ENCODE data around the gene SLC26A6. TPM values are rescaled to one million over a fixed set of nuclear protein-coding genes. Genes with fewer than 3 reads are reported as not detected.

Gene SLC26A6
- total RNA-seq, 1 experiment from 2014 or later = 55.1 TPM

- Histone ChIP-seq H3K79me2 (ENCODE audit: insufficient read depth, low read length) (no peaks in the 10 kb centered on the region), H2AFZ (ENCODE audit: low read depth, low read length, poor library complexity, severe bottlenecking) (no peak overlapping the region), H3K27me3 (ENCODE audit: insufficient read depth, low read length) (no peaks in the 10 kb centered on the region), H3K4me2 (ENCODE audit: low read length) (no peak overlapping the region), H3K36me3 (ENCODE audit: control insufficient read depth in 1 of 2, insufficient read depth in 2 of 2, low read length in 2 of 2) (no peaks in the 10 kb centered on the region; a peak in 1 of 4 replicates), H3K27ac (ENCODE audit: low read depth, low read length) (no peak overlapping the region), H3K4me3 (replicated peaks in 1 of 2; ENCODE audit: low read depth in 1 of 2, low read length in 2 of 2) (no peak overlapping the region), H3K9me2 (ENCODE audit: insufficient read depth) (no peaks in the 10 kb centered on the region), H4K20me1 (ENCODE audit: insufficient read depth) (no peaks in the 10 kb centered on the region), H3K9ac (ENCODE audit: low read length) (no peak overlapping the region), H3K4me1 (ENCODE audit: control insufficient read depth in 1 of 2, insufficient read depth in 2 of 2, low read length in 2 of 2) (no peaks in the 10 kb centered on the region), H3K9me3 (ENCODE audit: control insufficient read depth in 1 of 2, insufficient read depth in 1 of 2, low read depth in 1 of 2, low read length in 2 of 2) (peaks cover 14 to 15% of the 10 kb centered on the region in 2 experiments; a peak in 2 of 4 replicates)
- DNase-seq (ENCODE audit: low read depth, low spot score) (no peak), ATAC-seq (no peak)
- no peak for TF ChIP-seq EZH2 (IDR thresholded peaks at IDR 0.05)
- TF ChIP-seq, protein P1, sequence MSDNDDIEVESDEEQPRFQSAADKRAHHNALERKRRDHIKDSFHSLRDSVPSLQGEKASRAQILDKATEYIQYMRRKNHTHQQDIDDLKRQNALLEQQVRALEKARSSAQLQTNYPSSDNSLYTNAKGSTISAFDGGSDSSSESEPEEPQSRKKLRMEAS (IDR thresholded peaks at IDR 0.05) = no peak
- no peak for TF ChIP-seq SP1 (IDR thresholded peaks at IDR 0.05; ENCODE audit: low read depth)
- TF ChIP-seq CBX3 (IDR thresholded peaks at IDR 0.05; ENCODE audit: low read depth) = peak; percentile 95
- TF ChIP-seq ZFX (IDR thresholded peaks at IDR 0.05) = no peak
- ChIA-PET RAD21 (ENCODE audit: low non-redundant PET in 1 of 2, low total read pairs in 2 of 2, uncharacterized antibody in 2 of 2, unreplicated experiment in 2 of 2) (no interaction called here), POLR2A (no interaction called here), CTCF (no interaction called here)
- intact Hi-C loops (cut with micrococcal nuclease) = no loop called here
- BruUV-seq (replicated peaks) = no TSS peak
Observed at GRCh38 chr3:48617559-48617958, 17.7 kb downstream of the SLC26A6 start.

DNA sequence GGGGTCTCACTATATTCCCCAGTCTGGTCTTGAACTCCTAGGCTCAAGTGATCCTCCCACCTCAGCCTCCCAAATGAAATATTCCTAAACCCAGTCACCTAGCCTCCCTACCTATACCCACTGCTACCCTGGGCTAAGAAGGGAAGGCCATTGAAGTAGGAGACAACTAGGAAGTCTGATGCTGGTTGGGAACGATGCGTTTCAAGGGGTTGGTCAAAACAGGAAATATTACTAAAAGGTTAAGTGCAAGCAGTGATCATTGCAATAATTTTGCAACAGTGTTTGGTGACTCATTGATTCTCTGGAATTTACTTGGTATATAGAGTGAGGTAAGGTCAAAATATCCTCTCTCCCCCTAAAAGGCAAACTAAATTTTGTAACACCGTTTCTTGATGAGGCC, 21.2 kb downstream of the SLC26A6 start:
- DNase-seq (ENCODE audit: low read depth, low spot score) = no peak
- ChIA-PET RAD21 (ENCODE audit: low non-redundant PET in 1 of 2, low total read pairs in 2 of 2, uncharacterized antibody in 2 of 2, unreplicated experiment in 2 of 2) (no interaction called here), POLR2A (interaction anchor here (1.1 kb wide), 1 partner anchor 21 kb away, joined by 4 read pairs; the partner anchor contains the start of gene SLC26A6), CTCF (no interaction called here)
- H3K27me3 ChIP-seq (ENCODE audit: insufficient read depth, low read length) = no peaks in the 10 kb centered on the region
- no peak overlapping the region for H3K27ac ChIP-seq (ENCODE audit: low read depth, low read length)
- peaks cover 14 to 15% of the 10 kb centered on the region in 2 experiments; a peak in 2 of 4 replicates for H3K9me3 ChIP-seq (ENCODE audit: control insufficient read depth in 1 of 2, insufficient read depth in 1 of 2, low read depth in 1 of 2, low read length in 2 of 2)
- no peak overlapping the region for H2AFZ ChIP-seq (ENCODE audit: low read depth, low read length, poor library complexity, severe bottlenecking)
- no peak overlapping the region for H3K9ac ChIP-seq (ENCODE audit: low read length)
- H3K4me2 ChIP-seq (ENCODE audit: low read length) = no peak overlapping the region
- peaks cover 4% of the 10 kb centered on the region; the same call in 1 of the 2 replicates for H3K79me2 ChIP-seq (ENCODE audit: insufficient read depth, low read length)
- no peak overlapping the region for H3K4me3 ChIP-seq (replicated peaks in 1 of 2; ENCODE audit: low read depth in 1 of 2, low read length in 2 of 2)
- BruUV-seq (replicated peaks) = no TSS peak
- no peaks in the 10 kb centered on the region; a peak in 1 of 4 replicates for H3K36me3 ChIP-seq (ENCODE audit: control insufficient read depth in 1 of 2, insufficient read depth in 2 of 2, low read length in 2 of 2)
- intact Hi-C loops (cut with micrococcal nuclease) = no loop called here
- TF ChIP-seq, protein P2, sequence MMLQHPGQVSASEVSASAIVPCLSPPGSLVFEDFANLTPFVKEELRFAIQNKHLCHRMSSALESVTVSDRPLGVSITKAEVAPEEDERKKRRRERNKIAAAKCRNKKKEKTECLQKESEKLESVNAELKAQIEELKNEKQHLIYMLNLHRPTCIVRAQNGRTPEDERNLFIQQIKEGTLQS (IDR thresholded peaks at IDR 0.05) = no peak
- TF ChIP-seq TCF7L2 (IDR thresholded peaks at IDR 0.05; ENCODE audit: borderline replicate concordance, extremely low read depth, insufficient read depth, insufficient read length) (no peak), CBX3 (IDR thresholded peaks at IDR 0.05; ENCODE audit: low read depth) (no peak), YY1 (IDR thresholded peaks at IDR 0.05; ENCODE audit: extremely low read depth, insufficient replicate concordance, low read depth, low read length) (no peak), ELF1 (IDR thresholded peaks at IDR 0.05; ENCODE audit: borderline replicate concordance, low read depth) (no peak), POLR2AphosphoS5 (IDR thresholded peaks at IDR 0.05; ENCODE audit: low read depth, low read length) (no peak), ZBTB33 (IDR thresholded peaks at IDR 0.05; ENCODE audit: extremely low read depth, insufficient replicate concordance, low read length) (no peak)
- TF ChIP-seq, protein P3, sequence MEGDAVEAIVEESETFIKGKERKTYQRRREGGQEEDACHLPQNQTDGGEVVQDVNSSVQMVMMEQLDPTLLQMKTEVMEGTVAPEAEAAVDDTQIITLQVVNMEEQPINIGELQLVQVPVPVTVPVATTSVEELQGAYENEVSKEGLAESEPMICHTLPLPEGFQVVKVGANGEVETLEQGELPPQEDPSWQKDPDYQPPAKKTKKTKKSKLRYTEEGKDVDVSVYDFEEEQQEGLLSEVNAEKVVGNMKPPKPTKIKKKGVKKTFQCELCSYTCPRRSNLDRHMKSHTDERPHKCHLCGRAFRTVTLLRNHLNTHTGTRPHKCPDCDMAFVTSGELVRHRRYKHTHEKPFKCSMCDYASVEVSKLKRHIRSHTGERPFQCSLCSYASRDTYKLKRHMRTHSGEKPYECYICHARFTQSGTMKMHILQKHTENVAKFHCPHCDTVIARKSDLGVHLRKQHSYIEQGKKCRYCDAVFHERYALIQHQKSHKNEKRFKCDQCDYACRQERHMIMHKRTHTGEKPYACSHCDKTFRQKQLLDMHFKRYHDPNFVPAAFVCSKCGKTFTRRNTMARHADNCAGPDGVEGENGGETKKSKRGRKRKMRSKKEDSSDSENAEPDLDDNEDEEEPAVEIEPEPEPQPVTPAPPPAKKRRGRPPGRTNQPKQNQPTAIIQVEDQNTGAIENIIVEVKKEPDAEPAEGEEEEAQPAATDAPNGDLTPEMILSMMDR (IDR thresholded peaks at IDR 0.05 in 2 of 3, conservative IDR thresholded peaks at IDR 0.05 in 1 of 3; ENCODE audit: borderline replicate concordance in 1 of 3, insufficient read depth in 1 of 3, low read depth in 2 of 3, low read length in 2 of 3) = no peak
- H3K9me2 ChIP-seq (ENCODE audit: insufficient read depth) = no peaks in the 10 kb centered on the region
- H3K4me1 ChIP-seq (ENCODE audit: control insufficient read depth in 1 of 2, insufficient read depth in 2 of 2, low read length in 2 of 2) = peaks cover 0 to 7% of the 10 kb centered on the region in 2 experiments; a peak in 2 of 4 replicates
- no peaks in the 10 kb centered on the region for H4K20me1 ChIP-seq (ENCODE audit: insufficient read depth)
- ATAC-seq = no peak
